Suprapubic skin (tissue), 3 donors: ENCODE results near the gene LARGE1.

Experiments
- EP300 ChIP-seq: sonication (generic); formaldehyde crosslinking; IDR thresholded peaks from one replicate; pipeline ENCODE4 v1.6.1; 2017; ENCODE audit warnings: antibody characterized with exemption
- POLR2A ChIP-seq, 2 donors: fragments of 450-650 bp; IDR thresholded peaks; one replicate each; pipeline ENCODE4 v1.6.1; 2017; ENCODE audit warnings: antibody characterized with exemption in 2 of 2, mild to moderate bottlenecking in 2 of 2, moderate library complexity in 2 of 2
- TF ChIP-seq, protein P1 (sequence below), 2 donors: fragments of 200-600 bp in 1 of 2; fragments of 450-650 bp in 1 of 2; sonication (generic) in 1 of 2; IDR thresholded peaks; one replicate each; pipeline ENCODE4 v1.5.1; 2016 to 2019; ENCODE audit warnings: antibody characterized with exemption in 2 of 2, mild to moderate bottlenecking in 1 of 2, moderate library complexity in 1 of 2

DNA sequence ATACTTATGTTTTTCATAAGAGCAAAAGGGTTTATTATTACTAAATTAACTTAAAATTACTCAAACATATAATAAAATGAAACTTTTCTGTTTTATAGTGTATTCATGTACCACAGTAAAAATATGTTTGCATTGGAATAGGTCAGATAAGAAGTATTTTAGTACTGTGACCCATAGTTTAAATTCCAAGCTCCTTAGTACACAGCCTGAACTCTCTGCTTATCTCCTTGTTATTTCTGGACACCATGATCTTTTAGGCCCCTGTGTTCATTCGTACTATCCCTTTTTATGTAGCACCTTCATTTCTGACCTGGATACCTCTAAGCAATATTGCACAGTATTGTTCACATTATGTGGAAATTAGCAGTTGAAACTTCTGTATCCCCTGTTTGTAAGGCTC, 565.3 kb downstream of the LARGE1 start:
- TF ChIP-seq POLR2A (IDR thresholded peaks at IDR 0.05) (no peak), EP300 (no peak)
- TF ChIP-seq, protein P1, sequence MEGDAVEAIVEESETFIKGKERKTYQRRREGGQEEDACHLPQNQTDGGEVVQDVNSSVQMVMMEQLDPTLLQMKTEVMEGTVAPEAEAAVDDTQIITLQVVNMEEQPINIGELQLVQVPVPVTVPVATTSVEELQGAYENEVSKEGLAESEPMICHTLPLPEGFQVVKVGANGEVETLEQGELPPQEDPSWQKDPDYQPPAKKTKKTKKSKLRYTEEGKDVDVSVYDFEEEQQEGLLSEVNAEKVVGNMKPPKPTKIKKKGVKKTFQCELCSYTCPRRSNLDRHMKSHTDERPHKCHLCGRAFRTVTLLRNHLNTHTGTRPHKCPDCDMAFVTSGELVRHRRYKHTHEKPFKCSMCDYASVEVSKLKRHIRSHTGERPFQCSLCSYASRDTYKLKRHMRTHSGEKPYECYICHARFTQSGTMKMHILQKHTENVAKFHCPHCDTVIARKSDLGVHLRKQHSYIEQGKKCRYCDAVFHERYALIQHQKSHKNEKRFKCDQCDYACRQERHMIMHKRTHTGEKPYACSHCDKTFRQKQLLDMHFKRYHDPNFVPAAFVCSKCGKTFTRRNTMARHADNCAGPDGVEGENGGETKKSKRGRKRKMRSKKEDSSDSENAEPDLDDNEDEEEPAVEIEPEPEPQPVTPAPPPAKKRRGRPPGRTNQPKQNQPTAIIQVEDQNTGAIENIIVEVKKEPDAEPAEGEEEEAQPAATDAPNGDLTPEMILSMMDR (IDR thresholded peaks at IDR 0.05): no peak
